A673 (cell line): ENCODE results near the gene SEMA4D. TPM values are rescaled to one million over a fixed set of nuclear protein-coding genes. Genes with fewer than 3 reads are reported as not detected.

Experiments used
- BruUV-seq: library from RNA; stranded (reverse); fragments of 400-500 nt; replicated peaks from 2 replicates; lab custom pipeline; 2021; lab: Mats Ljungman, UMichigan
- CTCF ChIA-PET: fragments of 300-600 bp; sonication (Branson Sonifier 250); formaldehyde crosslinking; loops from one replicate; lab custom pipeline; 2022; ENCODE audit warnings: antibody characterized with exemption; lab: Charles Lee
- POLR2A ChIA-PET: fragments of 300-600 bp; sonication (Branson Sonifier 250); formaldehyde crosslinking; loops from one replicate; lab custom pipeline; 2022; ENCODE audit warnings: antibody characterized with exemption; ENCODE audit not compliant: low non-redundant PET; lab: Charles Lee
- DNase-seq: peaks from one replicate; pipeline ENCODE4 v3.0.0-alpha.2; 2015; ENCODE audit warnings: low spot score
- H3K27ac ChIP-seq: fragments of 200-600 bp; sonication (generic); 2 replicates; pipeline ENCODE4 v1.5.1; 2016; ENCODE audit warnings: mixed run types, low read depth, mild to moderate bottlenecking, mixed read lengths, antibody characterized with exemption, low read length; ENCODE audit not compliant: poor library complexity, severe bottlenecking
- H3K27me3 ChIP-seq: fragments of 200-600 bp; sonication (generic); replicated peaks from 2 replicates; pipeline ENCODE4 v1.6.1; 2017; ENCODE audit warnings: mixed run types, low read depth, mild to moderate bottlenecking, mixed read lengths, antibody characterized with exemption, low read length; ENCODE audit not compliant: insufficient read depth, poor library complexity
- H3K36me3 ChIP-seq: fragments of 200-600 bp; sonication (generic); 2 replicates; pipeline ENCODE4 v1.6.1; 2016; ENCODE audit warnings: mixed run types, mild to moderate bottlenecking, mixed read lengths, antibody characterized with exemption, low read length; ENCODE audit not compliant: insufficient read depth, poor library complexity, severe bottlenecking
- H3K4me1 ChIP-seq: fragments of 200-600 bp; sonication (generic); 2 replicates; pipeline ENCODE4 v1.6.1; 2017; ENCODE audit warnings: mixed run types, mild to moderate bottlenecking, mixed read lengths, antibody characterized with exemption, low read length; ENCODE audit not compliant: insufficient read depth, poor library complexity, severe bottlenecking
- H3K4me3 ChIP-seq: fragments of 200-600 bp; sonication (generic); 2 replicates; pipeline ENCODE4 v1.5.1; 2016; ENCODE audit warnings: low read depth, mixed run types, mild to moderate bottlenecking, mixed read lengths, low read length; ENCODE audit not compliant: poor library complexity, severe bottlenecking
- H3K9me3 ChIP-seq: fragments of 200-600 bp; sonication (generic); 2 replicates; pipeline ENCODE4 v1.6.1; 2016; ENCODE audit warnings: mixed run types, low read depth, mild to moderate bottlenecking, mixed read lengths, antibody characterized with exemption, low read length; ENCODE audit not compliant: poor library complexity, severe bottlenecking
- EZH2 ChIP-seq: fragments of 200-600 bp; sonication (generic); IDR thresholded peaks from 2 replicates; pipeline ENCODE4 v1.6.1; 2017; ENCODE audit warnings: borderline replicate concordance, low read depth, mild to moderate bottlenecking, mixed read lengths, antibody characterized with exemption, low read length; ENCODE audit not compliant: poor library complexity, severe bottlenecking
- intact Hi-C: fragments of 100-400 bp; cut with micrococcal nuclease; formaldehyde crosslinking; loops from one replicate; pipeline ENCODE4 v1.10.0; 2022; ENCODE audit not compliant: unreplicated experiment
- total RNA-seq: library from RNA; stranded (reverse); gene quantifications from 2 replicates; pipeline ENCODE4 v1.2.3, GENCODE V29; 2021
- TF ChIP-seq, protein P1 (sequence below): fragments of 300-800, 200-600 bp; sonication (generic); conservative IDR thresholded peaks from 2 replicates; pipeline ENCODE4 v1.5.1; 2017; ENCODE audit warnings: low read depth, mild to moderate bottlenecking, antibody characterized with exemption, low read length, moderate library complexity, mixed read lengths

SEMA4D gene
- total RNA-seq, 1 experiment from 2014 or later: 14.2 TPM

DNA sequence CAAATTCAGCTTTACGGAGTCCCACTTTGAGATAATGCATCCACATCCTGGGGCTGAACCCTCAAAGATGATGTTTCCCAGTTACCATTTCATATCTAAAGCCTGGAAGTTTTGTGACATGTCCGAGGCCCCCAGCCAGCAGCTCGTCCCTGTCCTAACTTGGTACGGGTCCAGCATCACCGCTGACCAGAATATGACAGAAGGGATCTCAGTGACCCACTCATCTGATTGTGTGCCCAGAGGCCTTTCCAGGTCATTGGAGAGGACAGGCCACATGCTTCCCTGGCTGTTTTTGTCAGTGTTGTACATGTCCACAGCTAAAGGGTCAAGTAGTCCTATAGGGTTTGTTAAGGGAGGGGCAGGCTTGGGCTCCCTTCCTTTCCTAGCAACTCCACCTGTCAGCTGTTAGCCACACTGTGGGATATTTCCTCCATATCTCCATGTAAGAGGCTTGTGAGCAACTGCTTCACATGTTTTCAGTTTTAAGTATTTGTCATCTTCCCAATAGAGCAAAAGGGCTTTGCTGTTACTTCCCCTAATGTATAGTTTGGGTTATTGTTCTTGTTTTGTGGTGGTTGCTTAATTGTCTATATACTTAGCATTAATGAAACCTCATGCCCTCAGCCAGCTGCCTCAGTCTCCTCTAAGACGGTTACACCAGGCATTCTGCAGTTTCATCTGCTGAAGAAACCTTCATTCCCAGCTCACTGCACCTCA, 146.2 kb downstream of the SEMA4D start:
- no peak for TF ChIP-seq EZH2
- TF ChIP-seq, protein P1, sequence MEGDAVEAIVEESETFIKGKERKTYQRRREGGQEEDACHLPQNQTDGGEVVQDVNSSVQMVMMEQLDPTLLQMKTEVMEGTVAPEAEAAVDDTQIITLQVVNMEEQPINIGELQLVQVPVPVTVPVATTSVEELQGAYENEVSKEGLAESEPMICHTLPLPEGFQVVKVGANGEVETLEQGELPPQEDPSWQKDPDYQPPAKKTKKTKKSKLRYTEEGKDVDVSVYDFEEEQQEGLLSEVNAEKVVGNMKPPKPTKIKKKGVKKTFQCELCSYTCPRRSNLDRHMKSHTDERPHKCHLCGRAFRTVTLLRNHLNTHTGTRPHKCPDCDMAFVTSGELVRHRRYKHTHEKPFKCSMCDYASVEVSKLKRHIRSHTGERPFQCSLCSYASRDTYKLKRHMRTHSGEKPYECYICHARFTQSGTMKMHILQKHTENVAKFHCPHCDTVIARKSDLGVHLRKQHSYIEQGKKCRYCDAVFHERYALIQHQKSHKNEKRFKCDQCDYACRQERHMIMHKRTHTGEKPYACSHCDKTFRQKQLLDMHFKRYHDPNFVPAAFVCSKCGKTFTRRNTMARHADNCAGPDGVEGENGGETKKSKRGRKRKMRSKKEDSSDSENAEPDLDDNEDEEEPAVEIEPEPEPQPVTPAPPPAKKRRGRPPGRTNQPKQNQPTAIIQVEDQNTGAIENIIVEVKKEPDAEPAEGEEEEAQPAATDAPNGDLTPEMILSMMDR: no peak
- Histone ChIP-seq H3K36me3 (peaks cover 85% of the 10 kb centered on the region), H3K4me1 (no peaks in the 10 kb centered on the region), H3K9me3 (no peaks in the 10 kb centered on the region), H3K4me3 (no peak overlapping the region), H3K27ac (no peak overlapping the region), H3K27me3 (no peaks in the 10 kb centered on the region)
- CTCF ChIA-PET: no interaction called here
- no peak for DNase-seq
- no TSS peak for BruUV-seq
- intact Hi-C loops: loop anchor here (10.0 kb wide), 1 partner anchor 193 kb away; no protein-coding TSS in a partner anchor
- POLR2A ChIA-PET: no interaction called here

DNA sequence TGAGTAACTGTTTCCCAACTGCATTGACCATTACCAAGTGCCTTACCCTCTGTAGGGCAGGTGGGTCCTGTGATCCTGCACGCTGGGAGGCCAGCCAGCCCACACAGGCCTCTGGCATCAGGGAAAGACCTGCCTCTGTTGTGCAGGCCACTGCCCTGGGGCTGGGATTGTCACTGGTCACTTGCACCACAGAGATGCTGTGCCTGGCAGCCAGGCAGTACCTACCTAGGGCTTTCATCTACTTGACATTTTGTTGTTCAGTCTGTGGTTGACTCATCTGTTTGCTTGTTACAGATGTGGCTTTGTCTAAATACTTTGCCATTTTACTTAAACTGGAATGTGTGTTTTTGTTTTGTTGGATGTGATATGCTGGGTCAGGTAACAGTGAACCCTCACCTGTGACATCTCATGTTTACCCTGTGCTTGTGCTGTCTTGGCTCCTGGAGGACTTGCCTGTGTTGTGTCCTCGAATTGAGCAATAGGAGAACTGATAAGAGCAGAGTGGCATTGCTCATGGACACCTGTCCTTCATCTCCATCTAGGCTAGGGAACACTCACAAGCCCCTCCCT, 146.8 kb downstream of the SEMA4D start:
- no TSS peak for BruUV-seq
- DNase-seq: no peak
- Histone ChIP-seq H3K27me3 (no peaks in the 10 kb centered on the region), H3K9me3 (no peaks in the 10 kb centered on the region), H3K36me3 (peaks cover 88% of the 10 kb centered on the region), H3K4me1 (no peaks in the 10 kb centered on the region), H3K4me3 (no peak overlapping the region), H3K27ac (no peak overlapping the region)
- ChIA-PET CTCF (no interaction called here), POLR2A (no interaction called here)
- intact Hi-C loops: loop anchor here (10.0 kb wide), 1 partner anchor 194 kb away; no protein-coding TSS in a partner anchor
- TF ChIP-seq, protein P1: no peak
- no peak for TF ChIP-seq EZH2

DNA sequence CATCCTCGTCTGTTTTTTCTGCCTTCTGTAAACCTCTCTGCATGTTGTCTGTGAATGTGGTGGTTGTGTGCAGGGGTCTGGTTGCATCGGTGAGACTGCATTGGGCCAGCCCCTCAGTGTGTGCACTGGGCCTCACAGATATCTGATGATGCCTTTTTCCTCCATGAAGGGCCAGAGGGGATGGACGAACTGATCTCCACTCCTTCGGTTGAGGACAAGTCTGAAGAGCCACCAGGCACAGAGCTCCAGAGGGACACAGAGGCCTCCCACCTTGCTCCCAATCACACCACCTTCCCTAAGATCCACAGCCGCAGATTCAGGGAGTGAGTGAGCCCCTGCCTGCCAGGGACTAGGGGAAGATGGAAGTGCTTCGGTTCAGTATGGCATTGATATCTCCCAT, 148.3 kb downstream of the SEMA4D start:
- intact Hi-C loops: loop anchor here (10.0 kb wide), 1 partner anchor 195 kb away; no protein-coding TSS in a partner anchor
- ChIA-PET CTCF (no interaction called here), POLR2A (no interaction called here)
- Histone ChIP-seq H3K4me1 (no peaks in the 10 kb centered on the region), H3K4me3 (no peak overlapping the region), H3K9me3 (no peaks in the 10 kb centered on the region), H3K36me3 (peaks cover 87% of the 10 kb centered on the region), H3K27ac (no peak overlapping the region), H3K27me3 (no peaks in the 10 kb centered on the region)
- TF ChIP-seq, protein P1: no peak
- no peak for TF ChIP-seq EZH2
- BruUV-seq: no TSS peak
- no peak for DNase-seq
